K562 (cell line): Measurements from ENCODE around the gene MBOAT2. TPM values are rescaled to one million over a fixed set of nuclear protein-coding genes. Genes with fewer than 3 reads are reported as not detected.

ENCODE experiments used
- CBFA2T3 ChIP-seq: fragments of 450-650 bp; IDR thresholded peaks from 2 replicates; pipeline ENCODE4 v1.6.1; 2017
- FOXM1 ChIP-seq, 2 experiments: fragments of 450-650 bp in 1 of 2; sonication (generic) in 1 of 2; formaldehyde crosslinking in 1 of 2; IDR thresholded peaks; 2 replicates each; pipeline versions ENCODE4 v1.6.1 to v1.9.0; 2017 to 2022; ENCODE audit warnings: low read depth in 2 of 2, mild to moderate bottlenecking in 2 of 2, missing genetic modification reagents in 1 of 2, moderate library complexity in 1 of 2
- IRF2 ChIP-seq: sonication (generic); formaldehyde crosslinking; IDR thresholded peaks from 2 replicates; pipeline ENCODE4 v1.8.1; 2022; ENCODE audit warnings: mild to moderate bottlenecking, missing genetic modification reagents
- MIER1 ChIP-seq: fragments of 450-650 bp; IDR thresholded peaks from 2 replicates; pipeline ENCODE4 v1.6.1; 2016; ENCODE audit warnings: antibody characterized with exemption, mild to moderate bottlenecking, low read depth
- SLC30A9 ChIP-seq: fragments of 250-450 bp; sonication (Bioruptor Pico); IDR thresholded peaks from 2 replicates; pipeline ENCODE4 v1.8.0; 2022; ENCODE audit warnings: mild to moderate bottlenecking, moderate library complexity
- TEAD4 ChIP-seq, 2 experiments: sonication (generic) in 1 of 2; formaldehyde crosslinking in 1 of 2; IDR thresholded peaks; 2 replicates each; pipeline versions ENCODE4 v1.6.1 to v1.8.0; 2012 to 2022; ENCODE audit warnings: borderline replicate concordance in 1 of 2, inconsistent platforms in 1 of 2, low read length in 1 of 2, mild to moderate bottlenecking in 1 of 2, missing genetic modification reagents in 1 of 2
- ZNF431 ChIP-seq: sonication (generic); formaldehyde crosslinking; IDR thresholded peaks from 2 replicates; pipeline ENCODE4 v1.8.0; 2022; ENCODE audit warnings: mild to moderate bottlenecking, missing genetic modification reagents
- ZNF589 ChIP-seq: fragments of 200-800 bp; sonication (Bioruptor generic); IDR thresholded peaks from 2 replicates; pipeline ENCODE4 v1.6.1; 2016; ENCODE audit warnings: low read depth, missing genetic modification characterization, missing compliant biosample characterization
- polyA plus RNA-seq, 8 experiments: library from polyadenylated mRNA; depleted of rRNA in 4 of 8; stranded (reverse) in 5 of 8; unstranded in 3 of 8; fragments of >200 nt; fragmentation: Nextera tagmentation in 2 of 8; fragmentation: Illumina TruSeq in 1 of 8; extraction: Ambion mirVana in 2 of 8; extraction: Trizol in 1 of 8; gene quantifications; 2 replicates each; pipeline versions ENCODE4 v1.2.1 to v1.2.3, GENCODE V29; 2011 to 2014; ENCODE audit warnings: inconsistent platforms in 1 of 8, missing spikeins in 1 of 8
- total RNA-seq, 7 experiments: library from RNA; depleted of rRNA in 6 of 7; stranded (reverse); fragments of >200 nt in 6 of 7; fragmentation: Illumina TruSeq in 2 of 7; extraction: Trizol in 2 of 7; gene quantifications; 2 replicates each; pipeline versions ENCODE4 v1.2.1 to v1.2.3, GENCODE V29; 2011 to 2021; ENCODE audit warnings: low replicate concordance in 1 of 7
- TF ChIP-seq, protein P1 (sequence below): fragments of 200-800 bp; sonication (Bioruptor generic); IDR thresholded peaks from 2 replicates; pipeline ENCODE4 v1.6.1; 2017; ENCODE audit warnings: missing genetic modification characterization, missing compliant biosample characterization
- TF ChIP-seq, protein P2 (sequence below), 2 experiments: fragments of 450-650 bp; IDR thresholded peaks; 2 replicates each; pipeline ENCODE4 v1.6.1; 2016; ENCODE audit warnings: mild to moderate bottlenecking in 2 of 2, borderline replicate concordance in 1 of 2, low read depth in 1 of 2, moderate library complexity in 1 of 2
- TF ChIP-seq, protein P3 (sequence below), 2 experiments: IDR thresholded peaks; 2 replicates each; pipeline ENCODE4 v1.6.1; 2011; ENCODE audit warnings: borderline replicate concordance in 1 of 2, control low read depth in 1 of 2, low read depth in 1 of 2, low read length in 1 of 2, mild to moderate bottlenecking in 1 of 2, mixed read lengths in 1 of 2, moderate library complexity in 1 of 2; ENCODE audit not compliant: insufficient read depth in 1 of 2, insufficient read length in 1 of 2, poor library complexity in 1 of 2, severe bottlenecking in 1 of 2; ENCODE audit errors: extremely low read depth in 1 of 2

The MBOAT2 gene
- total and polyA plus RNA-seq, 9 of the 15 experiments (the other 6 are each of a cell fraction or from before 2014, with no cell fraction given): 8.4 to 122 (median 27.6) TPM

DNA sequence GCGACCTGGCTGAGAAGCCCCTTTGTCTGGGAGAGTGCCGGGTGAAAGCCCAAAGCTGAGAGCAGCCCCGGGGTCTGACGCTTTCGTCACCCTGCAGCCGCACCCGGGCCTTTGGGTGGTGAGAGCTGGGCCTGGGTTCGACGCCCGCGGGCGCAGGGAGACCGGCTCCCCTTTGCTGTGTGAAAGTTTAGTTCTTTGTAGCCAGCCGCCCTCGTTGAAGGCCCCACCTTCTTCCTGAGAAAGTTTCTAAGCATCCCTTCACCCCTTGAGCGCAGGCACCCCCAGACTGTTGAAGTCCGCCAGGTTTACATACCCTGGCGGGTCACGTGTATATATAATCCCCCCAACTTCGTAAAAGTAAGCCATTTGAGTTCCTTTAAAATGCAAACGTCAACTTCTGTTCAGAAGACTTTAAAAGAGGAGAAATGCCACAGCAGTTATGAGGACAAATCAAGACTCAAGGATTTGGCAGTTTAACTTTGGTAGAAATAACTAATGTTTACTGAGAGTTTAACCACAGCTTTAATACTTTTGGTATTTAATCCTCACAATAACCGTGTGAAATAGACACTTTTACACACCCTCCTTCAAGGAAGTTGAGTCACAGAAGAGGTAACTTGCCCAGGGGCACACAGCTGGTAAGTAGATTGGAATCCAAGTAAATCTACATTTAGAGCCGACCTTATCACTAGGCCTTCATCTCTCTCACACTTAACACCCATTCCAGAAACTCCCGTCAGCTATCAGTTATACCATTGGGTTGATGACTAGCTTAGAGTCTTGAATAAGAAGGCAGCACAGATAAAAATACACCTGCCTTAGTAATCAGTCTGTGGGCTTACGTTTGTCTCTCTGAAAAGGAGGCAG, 1.1 kb upstream of the MBOAT2 start (continued):
- TF ChIP-seq, protein P1, sequence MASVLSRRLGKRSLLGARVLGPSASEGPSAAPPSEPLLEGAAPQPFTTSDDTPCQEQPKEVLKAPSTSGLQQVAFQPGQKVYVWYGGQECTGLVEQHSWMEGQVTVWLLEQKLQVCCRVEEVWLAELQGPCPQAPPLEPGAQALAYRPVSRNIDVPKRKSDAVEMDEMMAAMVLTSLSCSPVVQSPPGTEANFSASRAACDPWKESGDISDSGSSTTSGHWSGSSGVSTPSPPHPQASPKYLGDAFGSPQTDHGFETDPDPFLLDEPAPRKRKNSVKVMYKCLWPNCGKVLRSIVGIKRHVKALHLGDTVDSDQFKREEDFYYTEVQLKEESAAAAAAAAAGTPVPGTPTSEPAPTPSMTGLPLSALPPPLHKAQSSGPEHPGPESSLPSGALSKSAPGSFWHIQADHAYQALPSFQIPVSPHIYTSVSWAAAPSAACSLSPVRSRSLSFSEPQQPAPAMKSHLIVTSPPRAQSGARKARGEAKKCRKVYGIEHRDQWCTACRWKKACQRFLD: peak; percentile 15; the same call in 1 of the 2 replicates
- TF ChIP-seq CBFA2T3 (peak; percentile 83), FOXM1 (IDR thresholded peaks at IDR 0.05; ENCODE audit: low read depth) (0 out of 2 replicates have a peak, but pooled peaks have one; percentile 13), FOXM1 (CRISPR knock-in tag; IDR thresholded peaks at IDR 0.05; ENCODE audit: low read depth) (no peak), SLC30A9 (CRISPR knock-in tag) (no peak), MIER1 (no peak), ZNF431 (CRISPR knock-in tag) (0 out of 2 replicates have a peak, but pooled peaks have one; percentile 9), TEAD4 (IDR thresholded peaks at IDR 0.05; ENCODE audit: low read length) (peak; percentile 63), TEAD4 (CRISPR knock-in tag; IDR thresholded peaks at IDR 0.05; ENCODE audit: borderline replicate concordance) (no peak), IRF2 (CRISPR knock-in tag) (no peak), ZNF589 (no peak)
- TF ChIP-seq, protein P2, sequence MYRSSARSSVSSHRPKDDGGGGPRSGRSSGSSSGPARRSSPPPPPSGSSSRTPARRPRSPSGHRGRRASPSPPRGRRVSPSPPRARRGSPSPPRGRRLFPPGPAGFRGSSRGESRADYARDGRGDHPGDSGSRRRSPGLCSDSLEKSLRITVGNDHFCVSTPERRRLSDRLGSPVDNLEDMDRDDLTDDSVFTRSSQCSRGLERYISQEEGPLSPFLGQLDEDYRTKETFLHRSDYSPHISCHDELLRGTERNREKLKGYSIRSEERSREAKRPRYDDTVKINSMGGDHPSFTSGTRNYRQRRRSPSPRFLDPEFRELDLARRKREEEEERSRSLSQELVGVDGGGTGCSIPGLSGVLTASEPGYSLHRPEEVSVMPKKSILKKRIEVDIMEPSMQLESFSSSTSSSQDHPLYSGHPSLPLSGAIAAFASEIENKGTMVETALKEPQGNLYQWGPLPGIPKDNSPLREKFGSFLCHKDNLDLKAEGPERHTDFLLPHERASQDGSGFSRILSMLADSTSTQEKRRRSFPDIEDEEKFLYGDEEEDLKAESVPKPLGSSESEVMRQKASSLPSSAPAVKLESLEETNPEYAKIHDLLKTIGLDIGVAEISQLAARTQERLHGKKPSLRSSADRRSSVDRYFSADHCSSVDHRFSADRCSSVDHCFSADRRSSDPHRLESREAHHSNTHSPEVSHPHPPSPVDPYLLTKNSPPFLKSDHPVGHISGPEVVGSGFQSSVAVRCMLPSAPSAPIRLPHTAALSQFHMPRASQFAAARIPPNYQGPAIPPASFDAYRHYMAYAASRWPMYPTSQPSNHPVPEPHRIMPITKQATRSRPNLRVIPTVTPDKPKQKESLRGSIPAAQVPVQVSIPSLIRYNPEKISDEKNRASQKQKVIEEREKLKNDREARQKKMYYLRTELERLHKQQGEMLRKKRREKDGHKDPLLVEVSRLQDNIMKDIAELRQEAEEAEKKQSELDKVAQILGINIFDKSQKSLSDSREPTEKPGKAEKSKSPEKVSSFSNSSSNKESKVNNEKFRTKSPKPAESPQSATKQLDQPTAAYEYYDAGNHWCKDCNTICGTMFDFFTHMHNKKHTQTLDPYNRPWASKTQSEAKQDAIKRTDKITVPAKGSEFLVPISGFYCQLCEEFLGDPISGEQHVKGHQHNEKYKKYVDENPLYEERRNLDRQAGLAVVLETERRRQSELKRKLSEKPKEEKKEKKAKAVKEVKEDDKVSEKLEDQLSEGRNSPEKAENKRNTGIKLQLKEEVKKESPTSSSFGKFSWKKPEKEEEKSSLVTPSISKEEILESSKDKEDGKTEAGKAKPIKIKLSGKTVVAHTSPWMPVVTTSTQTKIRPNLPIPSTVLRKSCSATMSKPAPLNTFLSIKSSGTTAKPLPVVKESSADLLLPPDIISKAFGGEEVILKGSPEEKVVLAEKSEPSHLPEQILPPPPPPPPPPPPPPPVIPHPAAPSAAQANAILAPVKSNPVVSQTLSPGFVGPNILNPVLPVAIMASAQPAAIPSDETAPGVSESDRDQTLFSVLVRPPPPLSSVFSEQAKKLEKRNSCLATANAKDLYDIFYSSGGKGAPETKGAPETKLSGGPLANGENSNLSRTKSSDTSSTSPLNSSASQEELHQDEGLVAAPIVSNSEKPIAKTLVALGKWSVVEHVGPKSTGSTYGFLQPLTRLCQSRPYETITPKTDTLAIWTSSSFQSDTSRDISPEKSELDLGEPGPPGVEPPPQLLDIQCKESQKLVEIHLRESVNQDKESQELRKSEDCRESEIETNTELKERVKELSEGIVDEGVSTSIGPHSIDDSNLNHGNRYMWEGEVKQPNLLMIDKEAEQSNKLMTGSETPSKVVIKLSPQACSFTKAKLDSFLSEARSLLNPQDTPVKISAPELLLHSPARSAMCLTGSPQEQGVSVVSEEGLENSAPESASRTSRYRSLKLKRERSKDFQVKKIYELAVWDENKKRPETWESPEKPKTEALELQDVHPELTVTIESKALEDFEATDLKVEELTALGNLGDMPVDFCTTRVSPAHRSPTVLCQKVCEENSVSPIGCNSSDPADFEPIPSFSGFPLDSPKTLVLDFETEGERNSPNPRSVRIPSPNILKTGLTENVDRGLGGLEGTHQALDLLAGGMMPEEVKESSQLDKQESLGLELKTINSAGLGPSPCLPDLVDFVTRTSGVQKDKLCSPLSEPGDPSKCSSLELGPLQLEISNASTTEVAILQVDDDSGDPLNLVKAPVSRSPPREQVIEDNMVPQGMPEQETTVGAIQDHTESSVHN (IDR thresholded peaks at IDR 0.05; ENCODE audit: borderline replicate concordance in 1 of 2, low read depth in 1 of 2): no peak
- TF ChIP-seq, protein P3, sequence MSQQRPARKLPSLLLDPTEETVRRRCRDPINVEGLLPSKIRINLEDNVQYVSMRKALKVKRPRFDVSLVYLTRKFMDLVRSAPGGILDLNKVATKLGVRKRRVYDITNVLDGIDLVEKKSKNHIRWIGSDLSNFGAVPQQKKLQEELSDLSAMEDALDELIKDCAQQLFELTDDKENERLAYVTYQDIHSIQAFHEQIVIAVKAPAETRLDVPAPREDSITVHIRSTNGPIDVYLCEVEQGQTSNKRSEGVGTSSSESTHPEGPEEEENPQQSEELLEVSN (IDR thresholded peaks at IDR 0.05; ENCODE audit: borderline replicate concordance in 1 of 2, extremely low read depth in 1 of 2, insufficient read depth in 1 of 2, insufficient read length in 1 of 2, low read depth in 1 of 2, low read length in 1 of 2, poor library complexity in 1 of 2, severe bottlenecking in 1 of 2): peak in 1 of 2 experiments; percentile 70
